IPS-18a (cell line): ENCODE data around the gene RAET1E.

ENCODE experiments used
- H3K27ac ChIP-seq: one replicate; pipeline ENCODE4 v1.5.1; 2013; ENCODE audit warnings: low read length
- H3K27me3 ChIP-seq: one replicate; pipeline ENCODE4 v1.6.1; 2013; ENCODE audit warnings: mild to moderate bottlenecking, low read length; ENCODE audit not compliant: control insufficient read depth, insufficient read depth
- H3K36me3 ChIP-seq: one replicate; pipeline ENCODE4 v1.6.1; 2013; ENCODE audit warnings: low read depth, low read length; ENCODE audit not compliant: control insufficient read depth
- H3K4me1 ChIP-seq: one replicate; pipeline ENCODE4 v1.6.1; 2013; ENCODE audit warnings: low read depth, low read length; ENCODE audit not compliant: control insufficient read depth
- H3K4me3 ChIP-seq: one replicate; pipeline ENCODE4 v1.5.1; 2013; ENCODE audit warnings: low read length
- H3K9ac ChIP-seq: one replicate; pipeline ENCODE4 v1.6.1; 2013; ENCODE audit warnings: mild to moderate bottlenecking, low read length, moderate library complexity
- H3K9me3 ChIP-seq: one replicate; pipeline ENCODE4 v1.6.1; 2013; ENCODE audit warnings: low read depth, low read length; ENCODE audit not compliant: control insufficient read depth

The RAET1E gene

GRCh38 chr6:149905911-149906371, 8.0 kb upstream of the RAET1E start:
- H3K27me3 ChIP-seq, result no peaks in the 10 kb centered on the region
- H3K4me3 ChIP-seq, result no peak overlapping the region
- no peak overlapping the region for H3K27ac ChIP-seq
- H3K4me1 ChIP-seq, result no peaks in the 10 kb centered on the region
- H3K9me3 ChIP-seq, result peaks cover 13% of the 10 kb centered on the region
- no peaks in the 10 kb centered on the region for H3K36me3 ChIP-seq
- no peak overlapping the region for H3K9ac ChIP-seq

- no peak overlapping the region for H3K27ac ChIP-seq
- H3K9me3 ChIP-seq, result peaks cover 13% of the 10 kb centered on the region
- no peak overlapping the region for H3K4me3 ChIP-seq
- H3K9ac ChIP-seq, result no peak overlapping the region
- H3K4me1 ChIP-seq, result no peaks in the 10 kb centered on the region
- no peaks in the 10 kb centered on the region for H3K27me3 ChIP-seq
- no peaks in the 10 kb centered on the region for H3K36me3 ChIP-seq
Observed at GRCh38 chr6:149905371-149905910, 7.5 kb upstream of the RAET1E start.

GRCh38 chr6:149904661-149905370, 6.9 kb upstream of the RAET1E start:
- Histone ChIP-seq H3K9me3 (peaks cover 13% of the 10 kb centered on the region), H3K27ac (no peak overlapping the region), H3K27me3 (no peaks in the 10 kb centered on the region), H3K9ac (no peak overlapping the region), H3K4me3 (no peak overlapping the region), H3K36me3 (no peaks in the 10 kb centered on the region), H3K4me1 (no peaks in the 10 kb centered on the region)

- no peaks in the 10 kb centered on the region for H3K36me3 ChIP-seq
- no peak overlapping the region for H3K9ac ChIP-seq
- peaks cover 8% of the 10 kb centered on the region for H3K9me3 ChIP-seq
- H3K27me3 ChIP-seq, result no peaks in the 10 kb centered on the region
- H3K4me1 ChIP-seq, result no peaks in the 10 kb centered on the region
- H3K27ac ChIP-seq, result no peak overlapping the region
- H3K4me3 ChIP-seq, result no peak overlapping the region
Observed at GRCh38 chr6:149903938-149904611, 6.2 kb upstream of the RAET1E start.

GRCh38 chr6:149901444-149902140, 3.7 kb upstream of the RAET1E start:
- no peak overlapping the region for H3K4me3 ChIP-seq
- no peak overlapping the region for H3K9ac ChIP-seq
- H3K9me3 ChIP-seq, result no peaks in the 10 kb centered on the region
- H3K36me3 ChIP-seq, result no peaks in the 10 kb centered on the region
- H3K27me3 ChIP-seq, result no peaks in the 10 kb centered on the region
- H3K4me1 ChIP-seq, result no peaks in the 10 kb centered on the region
- H3K27ac ChIP-seq, result no peak overlapping the region

- Histone ChIP-seq H3K9ac (no peak overlapping the region), H3K36me3 (no peaks in the 10 kb centered on the region), H3K4me1 (no peaks in the 10 kb centered on the region), H3K9me3 (no peaks in the 10 kb centered on the region), H3K27ac (no peak overlapping the region), H3K4me3 (no peak overlapping the region), H3K27me3 (no peaks in the 10 kb centered on the region)
Observed at GRCh38 chr6:149900620-149901443, 2.9 kb upstream of the RAET1E start.

GRCh38 chr6:149899926-149900619, 2.2 kb upstream of the RAET1E start:
- Histone ChIP-seq H3K27me3 (no peaks in the 10 kb centered on the region), H3K9ac (no peak overlapping the region), H3K27ac (no peak overlapping the region), H3K36me3 (no peaks in the 10 kb centered on the region), H3K9me3 (no peaks in the 10 kb centered on the region), H3K4me1 (no peaks in the 10 kb centered on the region), H3K4me3 (no peak overlapping the region)

GRCh38 chr6:149899486-149899885, 1.6 kb upstream of the RAET1E start:
- no peaks in the 10 kb centered on the region for H3K9me3 ChIP-seq
- no peaks in the 10 kb centered on the region for H3K27me3 ChIP-seq
- no peaks in the 10 kb centered on the region for H3K4me1 ChIP-seq
- H3K27ac ChIP-seq, result no peak overlapping the region
- H3K9ac ChIP-seq, result no peak overlapping the region
- H3K36me3 ChIP-seq, result no peaks in the 10 kb centered on the region
- no peak overlapping the region for H3K4me3 ChIP-seq

- H3K9me3 ChIP-seq, result no peaks in the 10 kb centered on the region
- no peaks in the 10 kb centered on the region for H3K4me1 ChIP-seq
- H3K4me3 ChIP-seq, result no peak overlapping the region
- H3K27ac ChIP-seq, result no peak overlapping the region
- no peaks in the 10 kb centered on the region for H3K36me3 ChIP-seq
- no peaks in the 10 kb centered on the region for H3K27me3 ChIP-seq
- H3K9ac ChIP-seq, result no peak overlapping the region
Observed at GRCh38 chr6:149898966-149899365, 1.1 kb upstream of the RAET1E start.

- H3K27me3 ChIP-seq, result no peaks in the 10 kb centered on the region
- H3K9me3 ChIP-seq, result no peaks in the 10 kb centered on the region
- H3K36me3 ChIP-seq, result no peaks in the 10 kb centered on the region
- no peaks in the 10 kb centered on the region for H3K4me1 ChIP-seq
- no peak overlapping the region for H3K4me3 ChIP-seq
- no peak overlapping the region for H3K9ac ChIP-seq
- H3K27ac ChIP-seq, result no peak overlapping the region
Observed at GRCh38 chr6:149897015-149897697, 757 bp downstream of the RAET1E start.
